Activated CD8-positive, alpha-beta memory T cell treated with anti-CD3 and anti-CD28 coated beads, Interleukin-2, amount 50 U/mL, for 4 hours (primary cell): ENCODE results near the gene ENTREP3.
"Not testable (repeated sequence)": the region's sequence is repeated elsewhere in the genome, so short reads cannot be mapped to it uniquely, and the experiment has no call there.

Experiments used
- DNase-seq: peaks from one replicate; pipeline ENCODE4 v3.0.0-alpha.2; 2020

The ENTREP3 gene

GRCh38 chr1:155255243-155256007 is at the start of gene ENTREP3:
ENTREP3 (minus strand) TSS chr1:155255483; CDS start chr1:155254877, 606 bp downstream.
- DNase-seq = peak; percentile 77

GRCh38 chr1:155304558-155305063 is 49.3 kb upstream of the ENTREP3 start:
- DNase-seq = no peak

- no peak for DNase-seq
Observed at GRCh38 chr1:155301342-155301841, 46.1 kb upstream of the ENTREP3 start, which contains the start of gene PKLR. PKLR (minus strand) TSS chr1:155301438; CDS start chr1:155301395, 43 bp downstream.

- DNase-seq = no peak
Observed at GRCh38 chr1:155300553-155301329, 45.5 kb upstream of the ENTREP3 start.

GRCh38 chr1:155300024-155300423 is 44.7 kb upstream of the ENTREP3 start:
- DNase-seq = no peak

- DNase-seq = no peak
Observed at GRCh38 chr1:155297384-155297783, 42.1 kb upstream of the ENTREP3 start.

- DNase-seq = no peak
Observed at GRCh38 chr1:155296661-155297060, 41.4 kb upstream of the ENTREP3 start.

GRCh38 chr1:155295942-155296267 is 40.6 kb upstream of the ENTREP3 start:
- no peak for DNase-seq

- DNase-seq = no peak
Observed at GRCh38 chr1:155295183-155295941, 40.1 kb upstream of the ENTREP3 start.

GRCh38 chr1:155294520-155295182 is 39.4 kb upstream of the ENTREP3 start:
- no peak for DNase-seq

GRCh38 chr1:155293086-155293749 is 37.9 kb upstream of the ENTREP3 start:
- no peak for DNase-seq

- DNase-seq = not testable (repeated sequence)
Observed at GRCh38 chr1:155291006-155291405, 35.7 kb upstream of the ENTREP3 start.

GRCh38 chr1:155287987-155288543 is 32.8 kb upstream of the ENTREP3 start:
- no peak for DNase-seq

GRCh38 chr1:155286544-155286943 is 31.3 kb upstream of the ENTREP3 start:
- DNase-seq = no peak

GRCh38 chr1:155285631-155286044 is 30.4 kb upstream of the ENTREP3 start:
- DNase-seq = no peak

GRCh38 chr1:155285063-155285462 is 29.8 kb upstream of the ENTREP3 start:
- no peak for DNase-seq

GRCh38 chr1:155284476-155284875 is 29.2 kb upstream of the ENTREP3 start:
- DNase-seq = no peak

GRCh38 chr1:155282488-155283091 is 27.3 kb upstream of the ENTREP3 start:
- no peak for DNase-seq

GRCh38 chr1:155279268-155279667 is 24.0 kb upstream of the ENTREP3 start:
- no peak for DNase-seq

- DNase-seq = no peak
Observed at GRCh38 chr1:155278689-155279160, 23.4 kb upstream of the ENTREP3 start.
